NCI-H128 (cell line): Measurements from ENCODE around the gene ELAVL2.

ENCODE experiments used
- DNase-seq: peaks from one replicate; lab custom pipeline; 2025; ENCODE audit not compliant: unreplicated experiment; lab: John Stamatoyannopoulos, UW

Gene ELAVL2

DNA sequence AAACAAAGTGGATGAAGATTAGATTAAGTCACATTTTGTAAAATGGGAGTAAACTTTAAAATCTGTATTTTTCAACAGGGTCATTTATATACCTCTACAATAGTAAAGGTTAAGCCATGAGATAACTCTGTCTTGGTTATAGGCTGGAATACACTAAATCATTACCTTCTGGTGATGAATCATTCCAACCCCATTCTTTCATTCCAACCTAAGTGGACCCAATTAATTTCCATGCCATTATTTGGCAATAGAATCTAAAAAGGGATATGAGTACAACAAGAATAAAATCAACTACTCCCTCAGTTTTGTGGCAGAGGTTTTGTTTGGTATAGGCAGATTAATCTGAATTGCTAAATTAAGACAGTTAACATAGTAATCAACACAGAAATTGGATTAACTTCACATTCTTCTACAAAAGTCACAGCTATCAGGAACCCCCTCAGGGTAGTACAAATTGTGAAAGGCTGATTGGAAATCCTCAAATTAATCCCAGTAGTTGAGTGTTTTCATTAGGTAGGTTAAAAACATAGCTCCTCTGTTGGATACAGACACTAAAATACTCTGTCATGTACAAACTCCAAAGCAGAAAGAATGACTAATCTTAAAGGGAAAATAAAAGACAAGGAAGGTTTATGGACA is 54.2 kb downstream of the ELAVL2 start:
- no peak for DNase-seq

DNA sequence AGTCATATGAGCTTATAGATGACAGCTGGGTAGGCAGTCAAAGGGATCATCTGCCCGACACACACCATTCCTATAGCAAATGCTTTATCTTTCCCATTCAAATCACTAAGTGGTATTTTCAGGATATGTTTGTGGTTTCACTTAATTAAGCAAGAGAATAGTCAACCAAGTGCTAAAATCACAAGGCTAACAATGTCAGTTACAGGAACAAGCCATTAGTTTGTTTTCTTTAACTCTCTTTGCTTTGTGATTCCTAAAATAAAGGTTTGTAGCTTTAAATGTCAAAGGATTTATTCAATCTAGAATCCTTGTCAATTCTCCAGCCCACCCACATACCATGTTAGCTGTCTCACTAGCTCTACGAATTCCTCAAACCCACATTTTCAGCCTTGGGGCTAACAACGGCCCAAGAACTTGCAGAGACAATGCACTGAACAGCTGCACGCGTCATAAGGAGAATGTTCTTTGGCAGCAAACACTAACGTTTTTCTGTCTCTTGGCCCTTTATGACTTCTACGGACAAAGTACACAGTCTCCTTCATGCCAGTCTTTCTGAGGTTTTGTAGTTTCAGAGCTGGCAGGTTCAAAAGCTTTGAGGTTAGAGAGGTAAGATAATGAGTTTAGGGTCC is 56.6 kb downstream of the ELAVL2 start:
- no peak for DNase-seq

DNA sequence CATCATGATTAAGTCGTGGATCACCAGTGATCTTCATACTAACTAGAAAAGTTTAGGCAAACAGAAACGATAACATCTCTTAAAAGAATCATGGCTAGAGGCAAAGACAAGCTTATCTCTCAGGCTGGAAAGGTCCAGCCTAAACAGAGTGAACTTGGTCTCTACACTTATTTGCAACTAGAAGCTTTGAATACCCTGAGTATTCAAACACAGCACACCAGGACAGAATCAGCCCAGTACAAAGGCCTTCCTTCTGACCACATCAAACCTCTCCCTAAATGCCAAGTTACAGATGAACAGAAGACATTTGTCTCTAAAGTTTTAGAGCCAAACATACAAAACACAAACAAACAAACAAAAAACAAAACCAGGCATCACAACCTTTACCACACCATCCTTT is 57.2 kb downstream of the ELAVL2 start:
- no peak for DNase-seq

DNA sequence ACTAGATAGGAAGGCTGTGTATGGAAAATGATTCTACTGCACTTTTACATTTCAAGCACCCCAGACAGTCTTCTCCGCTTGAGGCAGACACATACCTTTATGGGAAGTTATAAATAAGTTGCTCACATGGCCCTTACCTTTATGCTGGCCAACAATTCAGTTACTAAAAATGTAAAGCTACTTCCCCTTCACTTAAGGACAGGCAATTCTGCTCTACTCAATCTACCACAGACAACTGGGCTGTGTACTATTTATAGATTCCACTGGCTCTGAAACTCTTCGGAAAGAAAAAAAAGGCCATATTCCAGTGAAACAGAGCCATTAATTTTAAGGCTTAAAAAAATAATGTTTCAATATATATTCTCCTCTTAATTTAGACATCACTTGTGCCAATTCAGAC is 59.4 kb downstream of the ELAVL2 start:
- no peak for DNase-seq

DNA sequence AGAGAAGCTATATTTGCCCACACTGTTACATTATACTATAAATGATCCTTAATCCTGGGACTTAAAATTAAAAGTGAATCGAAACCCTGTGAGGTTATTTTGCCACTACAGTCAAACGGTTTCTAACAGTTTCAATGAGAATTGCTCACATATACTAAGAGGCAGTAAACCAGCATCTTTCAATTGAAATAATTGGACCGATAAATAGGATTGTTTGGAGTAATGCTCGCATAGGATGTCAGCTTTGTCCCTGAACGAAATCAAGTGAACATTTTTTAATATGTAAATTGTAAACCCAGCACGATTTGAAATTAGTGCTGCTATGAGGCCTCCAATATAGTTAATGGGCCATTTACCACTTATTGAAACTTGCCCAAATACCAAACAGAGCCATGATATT is 60.5 kb downstream of the ELAVL2 start:
- DNase-seq = no peak

DNA sequence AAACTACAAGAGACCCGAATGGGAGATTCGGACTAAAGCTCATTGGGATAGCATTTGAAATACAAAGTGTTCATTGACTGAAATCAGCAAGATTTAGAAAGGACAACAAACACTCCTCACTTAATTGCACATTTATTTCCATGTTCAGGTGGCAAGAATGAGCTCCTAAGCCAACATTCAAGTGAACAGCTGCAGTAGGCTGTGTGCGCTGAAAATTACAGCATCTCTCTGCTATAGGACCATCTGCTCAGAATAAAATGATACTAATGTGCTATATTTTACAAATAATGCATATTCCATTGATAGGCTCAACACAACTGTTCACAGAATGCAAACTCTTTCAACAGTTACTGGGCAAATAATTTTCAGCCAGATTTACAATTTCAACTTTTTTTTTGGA is 61.8 kb downstream of the ELAVL2 start:
- DNase-seq = no peak

DNA sequence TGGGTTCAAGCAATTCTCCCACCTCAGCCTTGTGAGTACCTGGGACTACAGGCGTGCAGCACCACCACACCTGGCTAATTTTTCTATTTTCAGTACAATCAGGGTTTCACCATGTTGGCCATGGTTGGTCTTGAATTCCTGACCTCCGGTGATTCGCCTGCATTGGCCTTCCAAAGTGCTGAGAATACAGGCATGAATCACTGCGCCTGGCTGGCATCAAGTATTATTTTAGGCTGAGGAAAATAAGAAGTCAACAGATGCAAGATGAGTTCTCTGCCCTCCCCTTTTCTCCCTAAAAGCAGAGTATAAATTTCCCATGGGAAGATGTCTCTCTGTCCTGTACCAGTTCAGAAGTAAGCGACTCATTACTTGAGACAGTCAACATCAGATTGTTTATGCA is 71.5 kb downstream of the ELAVL2 start:
- no peak for DNase-seq

DNA sequence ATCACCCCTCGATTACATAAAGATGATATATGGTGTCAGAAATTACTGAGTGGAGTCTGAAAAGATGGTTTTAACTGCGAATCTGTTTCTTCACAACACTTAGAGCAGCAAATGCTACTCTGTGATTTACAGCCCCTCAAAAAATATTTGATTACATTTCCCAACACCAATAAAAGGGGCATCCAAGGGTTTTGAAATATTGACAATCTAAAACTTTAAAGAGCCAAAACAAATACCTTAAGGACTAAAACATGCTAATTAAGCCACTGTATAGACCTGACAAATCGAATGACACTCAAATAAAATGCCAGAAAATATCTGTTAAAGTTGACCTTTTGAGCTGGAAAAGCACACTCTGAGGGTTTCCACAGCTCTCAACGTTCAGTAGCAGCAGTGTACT is 73.2 kb downstream of the ELAVL2 start:
- DNase-seq = no peak

DNA sequence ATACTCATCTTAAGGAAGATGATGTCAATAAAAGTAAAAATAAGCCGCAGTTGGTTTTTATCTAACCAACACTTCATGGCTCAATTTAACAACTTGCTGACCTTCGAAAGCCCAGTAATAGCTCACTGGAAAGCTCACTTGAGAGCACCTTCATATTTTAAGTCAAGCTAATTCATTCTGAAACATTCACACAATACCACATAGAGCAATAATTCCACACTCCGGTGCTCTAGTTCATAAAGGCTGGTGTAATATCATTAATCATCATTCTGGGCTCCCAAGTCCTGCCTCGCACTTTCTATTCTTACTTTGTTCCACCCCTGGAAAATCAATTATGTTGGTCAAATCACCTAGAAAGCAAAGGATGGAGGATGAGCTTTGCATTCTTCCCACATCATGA is 74.4 kb downstream of the ELAVL2 start:
- DNase-seq = no peak

DNA sequence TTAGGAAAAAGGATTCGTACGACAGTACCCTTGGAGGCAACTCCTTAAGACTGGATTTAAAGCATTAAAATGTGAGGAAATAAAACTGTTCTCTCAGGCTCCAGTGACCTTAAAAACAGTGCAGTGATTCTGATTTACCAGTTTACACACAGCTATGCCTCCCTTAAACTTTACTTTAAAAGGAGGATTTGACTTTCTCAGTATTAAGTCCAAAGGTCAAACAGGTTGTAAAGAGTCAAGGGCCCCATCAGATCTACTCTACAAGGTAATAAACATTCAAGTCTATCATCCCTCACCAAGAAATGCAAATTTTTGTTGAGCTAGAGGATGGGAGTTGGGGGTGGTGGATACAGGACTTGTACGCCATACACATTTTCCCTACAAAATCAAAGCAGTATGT is 75.2 kb downstream of the ELAVL2 start:
- DNase-seq = no peak

DNA sequence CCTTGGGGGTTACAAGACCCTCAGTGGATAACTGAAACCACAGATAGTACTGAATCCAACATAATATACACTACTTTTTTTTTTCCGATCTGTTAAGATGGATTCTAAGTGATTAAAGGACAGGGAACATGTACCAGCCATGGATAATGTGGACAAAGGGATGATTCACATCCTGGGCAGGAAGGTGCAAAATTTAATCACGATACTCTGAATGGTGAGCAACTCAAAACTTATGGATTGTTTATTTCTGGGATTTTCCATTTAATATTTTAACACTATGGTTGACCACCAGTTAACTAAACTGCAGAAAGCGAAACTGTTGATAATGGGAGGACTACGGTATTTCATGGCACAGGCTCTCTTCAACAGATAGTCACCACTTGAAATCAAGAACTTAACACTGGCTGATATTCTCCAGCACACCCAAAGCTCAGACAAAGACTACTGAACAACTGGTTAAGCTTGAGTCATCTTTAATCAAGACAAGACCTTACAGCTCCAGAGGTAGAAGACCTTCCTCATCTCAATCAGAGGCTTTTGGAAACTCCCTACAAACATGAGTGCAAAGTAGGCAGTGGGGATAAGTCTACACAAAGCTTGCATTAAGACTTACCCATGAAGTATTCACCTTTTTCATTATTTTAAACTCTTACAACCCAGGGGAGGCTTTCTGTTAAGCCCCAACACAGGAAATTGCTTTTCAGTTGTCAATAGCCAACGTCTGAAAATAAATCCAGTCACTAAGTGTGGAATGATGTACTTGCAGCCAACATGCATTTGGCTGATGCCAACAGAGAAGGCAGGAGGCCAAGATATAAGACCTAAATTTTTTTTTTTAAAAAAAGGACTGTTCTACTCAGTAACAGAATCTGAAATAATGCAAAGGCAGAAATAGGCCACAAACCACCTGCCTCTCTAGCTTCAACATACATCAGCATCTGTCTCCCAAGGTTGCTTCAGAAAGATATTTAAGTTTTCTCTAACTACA is 78.7 kb downstream of the ELAVL2 start:
- DNase-seq = no peak

DNA sequence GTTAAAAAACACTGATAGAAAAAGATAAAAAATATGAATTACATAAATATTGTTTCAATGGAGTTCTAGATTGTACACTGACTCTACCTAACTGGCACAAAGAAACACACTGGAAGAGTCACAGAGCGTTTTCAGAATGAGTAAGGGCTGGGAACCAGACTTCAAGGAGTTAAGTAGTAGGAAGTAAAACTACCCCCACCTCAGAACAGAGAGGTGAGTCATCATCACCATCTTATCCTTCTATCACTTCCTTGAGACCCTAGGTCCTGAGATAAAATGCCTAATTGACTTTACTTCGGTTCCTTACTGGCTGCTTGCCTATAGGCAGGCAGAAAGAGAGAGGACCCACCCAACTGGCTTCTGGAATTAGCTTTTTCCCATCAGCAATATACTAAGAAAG is 79.7 kb downstream of the ELAVL2 start:
- DNase-seq = no peak

DNA sequence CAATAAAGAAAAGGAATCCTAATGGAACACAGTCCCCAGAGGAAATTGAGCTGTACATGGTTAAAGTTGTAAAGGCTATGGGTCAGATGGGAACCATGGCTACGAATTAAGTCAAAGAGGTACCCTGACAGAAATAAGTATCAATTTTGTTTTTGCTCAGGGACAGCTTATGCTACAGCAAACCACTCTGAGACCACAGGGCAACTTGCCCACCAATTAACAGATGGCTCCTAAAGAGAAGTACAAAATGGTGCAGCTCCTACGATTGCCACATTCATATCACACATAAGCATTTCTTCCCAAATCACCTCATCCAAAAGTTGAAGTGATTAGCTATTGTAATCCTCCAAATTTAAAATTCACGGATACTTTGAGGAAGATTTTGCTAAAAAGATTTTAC is 83.0 kb downstream of the ELAVL2 start:
- no peak for DNase-seq

DNA sequence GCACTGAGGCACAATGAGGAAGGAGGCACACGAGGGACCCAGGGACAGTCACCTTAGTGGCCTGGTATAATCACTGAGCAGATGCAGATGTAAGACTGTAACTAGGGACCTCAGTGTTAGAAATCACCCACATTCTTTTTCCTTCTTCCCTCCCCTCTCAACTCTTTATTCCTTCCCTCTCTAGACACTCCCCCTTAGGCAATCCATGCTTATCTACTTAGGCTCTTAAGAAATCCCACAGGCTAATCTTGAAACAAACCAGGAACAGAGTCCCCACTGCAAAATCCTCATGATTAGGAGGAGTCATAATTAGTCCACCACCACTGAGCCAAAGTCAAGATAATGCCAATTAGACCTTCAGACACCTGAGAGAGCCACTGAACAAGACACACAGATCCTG is 84.7 kb downstream of the ELAVL2 start:
- DNase-seq = no peak

DNA sequence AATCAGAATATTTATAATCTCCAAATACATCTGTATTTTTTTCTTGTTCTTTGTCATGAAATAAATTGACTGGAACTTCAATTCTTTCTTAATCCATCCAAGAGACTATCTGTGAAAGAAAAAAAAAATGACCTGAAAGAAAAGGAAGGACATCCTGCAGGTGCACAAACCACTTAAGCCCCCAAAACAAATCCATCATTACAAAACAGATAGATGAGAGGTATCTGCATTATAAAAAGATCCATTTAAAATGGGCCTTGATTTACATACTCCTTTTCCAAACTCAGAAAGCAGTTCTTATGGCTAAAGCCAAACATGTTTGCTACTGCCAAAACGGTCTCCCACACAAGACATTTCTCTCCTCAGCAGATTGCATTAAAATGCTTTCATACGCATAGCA is 85.5 kb downstream of the ELAVL2 start:
- DNase-seq = no peak

DNA sequence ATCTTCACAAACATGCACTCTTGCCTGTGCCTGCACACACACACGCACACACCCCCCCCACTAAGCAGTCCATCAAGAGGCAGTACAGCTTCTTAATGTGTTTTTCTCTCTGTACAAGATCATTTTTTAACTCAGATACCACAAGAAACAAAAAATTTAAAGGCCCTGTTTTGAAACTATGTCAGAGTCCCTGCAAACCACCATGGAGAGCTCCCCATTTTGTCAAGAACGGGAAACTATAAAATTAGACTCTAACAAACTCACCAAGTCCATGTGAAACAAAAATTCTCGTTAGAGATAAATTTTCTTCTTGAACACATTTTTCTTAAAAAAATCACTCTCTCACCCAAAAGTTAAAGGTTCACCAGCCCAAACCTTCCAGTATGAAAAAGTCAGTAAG is 86.3 kb downstream of the ELAVL2 start:
- no peak for DNase-seq

DNA sequence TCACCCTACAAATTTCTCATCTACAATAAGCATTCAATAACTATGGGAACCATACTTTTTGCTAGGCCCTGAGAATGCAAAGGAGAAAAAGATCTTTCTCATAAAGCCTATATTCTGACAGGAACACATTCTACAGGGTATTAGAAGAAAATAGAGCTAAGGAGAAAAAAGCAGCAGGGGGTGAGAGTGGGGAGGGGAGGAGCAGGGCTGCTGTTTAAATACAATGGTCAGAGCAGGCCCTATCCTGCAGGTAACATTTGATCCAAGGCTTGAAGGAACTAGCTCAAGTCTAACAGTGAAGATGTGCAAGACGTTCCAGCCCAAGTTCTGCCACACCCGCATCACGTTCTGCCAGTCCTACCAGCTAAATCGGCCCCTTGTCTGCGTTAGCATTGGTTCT is 89.7 kb downstream of the ELAVL2 start:
- no peak for DNase-seq

DNA sequence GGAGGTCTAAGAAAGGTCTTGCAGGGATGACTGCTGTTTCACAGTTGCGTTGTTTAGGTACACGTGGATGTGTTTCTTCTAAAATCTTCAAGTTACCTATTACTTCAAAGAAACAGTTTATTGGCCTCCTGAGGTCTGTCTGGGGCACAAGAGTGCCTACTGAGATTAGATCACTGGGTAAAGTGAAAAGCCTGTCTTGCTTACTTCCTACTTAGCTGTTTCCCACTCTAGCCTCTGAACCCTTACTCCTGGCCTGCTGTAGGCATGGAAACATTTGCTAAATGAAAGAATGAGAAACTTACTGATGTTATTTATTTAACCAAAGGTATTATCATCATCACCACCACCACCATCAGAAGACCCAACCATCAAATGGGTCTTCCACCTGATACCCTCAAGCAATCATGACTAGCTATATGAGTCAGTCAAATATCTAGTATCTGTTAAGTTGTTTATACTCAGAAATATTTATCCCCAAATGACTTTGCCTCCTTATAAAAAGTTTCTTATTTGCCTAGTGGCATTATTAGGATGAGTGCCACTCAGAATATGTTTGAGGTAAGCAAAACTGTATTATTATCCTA is 92.5 kb downstream of the ELAVL2 start:
- no peak for DNase-seq

DNA sequence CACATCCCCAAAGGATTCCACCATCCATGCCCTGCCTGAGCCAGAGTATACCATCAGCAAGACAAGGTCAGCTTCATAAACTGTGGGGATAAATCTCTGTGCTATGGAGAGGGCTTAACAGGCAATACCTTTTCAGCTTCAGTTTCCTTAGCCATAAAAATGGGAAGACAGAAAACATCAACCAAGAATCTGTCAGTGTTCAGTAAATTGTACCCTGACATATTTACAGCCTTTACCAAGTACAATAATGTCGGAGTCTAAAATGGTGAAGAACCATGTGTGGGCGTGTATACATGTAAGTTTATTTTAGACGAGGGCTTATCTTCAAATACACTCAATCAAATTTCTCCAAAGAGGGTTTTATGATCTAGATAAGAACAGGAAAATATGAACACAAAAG is 94.7 kb downstream of the ELAVL2 start:
- DNase-seq = no peak

DNA sequence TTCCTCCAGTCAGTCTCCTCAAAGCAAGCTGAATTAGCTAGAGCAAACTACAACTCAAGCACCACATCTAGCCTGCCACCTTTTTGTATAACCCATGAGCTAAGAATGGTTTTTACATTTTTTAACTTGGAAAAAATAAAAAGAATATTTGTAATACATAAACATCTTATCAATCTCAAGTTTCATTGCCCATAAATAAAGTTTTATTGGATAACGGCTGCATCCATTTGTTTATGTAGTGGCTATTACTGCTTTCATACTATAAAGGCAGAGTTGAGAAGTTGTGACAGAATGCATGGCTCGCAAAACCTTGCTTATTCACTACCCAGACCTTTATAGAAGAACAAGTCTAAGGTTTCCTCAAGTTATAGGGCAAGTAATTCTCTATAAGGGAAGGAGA is 95.7 kb downstream of the ELAVL2 start:
- no peak for DNase-seq

DNA sequence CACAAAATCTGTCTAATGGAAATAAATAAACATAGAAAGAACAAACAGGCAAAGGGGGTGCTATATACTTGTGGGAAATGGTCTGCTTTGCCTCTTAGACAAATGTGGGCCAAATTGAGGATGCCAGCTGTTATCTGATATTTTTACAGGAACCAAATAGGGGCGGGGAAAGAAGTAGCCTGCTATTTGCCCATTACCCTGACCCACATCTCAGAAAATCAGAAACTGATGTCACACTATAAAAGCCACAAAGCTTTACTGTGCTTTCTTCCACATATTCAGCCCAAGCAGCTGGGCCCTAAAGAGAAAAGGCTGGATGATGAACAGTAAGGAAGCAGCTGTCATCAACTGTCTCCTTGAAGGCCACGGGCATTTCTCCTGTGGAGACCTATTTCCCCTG is 97.3 kb downstream of the ELAVL2 start:
- DNase-seq = no peak
